ENCODE results near the gene NPTN.

DNA sequence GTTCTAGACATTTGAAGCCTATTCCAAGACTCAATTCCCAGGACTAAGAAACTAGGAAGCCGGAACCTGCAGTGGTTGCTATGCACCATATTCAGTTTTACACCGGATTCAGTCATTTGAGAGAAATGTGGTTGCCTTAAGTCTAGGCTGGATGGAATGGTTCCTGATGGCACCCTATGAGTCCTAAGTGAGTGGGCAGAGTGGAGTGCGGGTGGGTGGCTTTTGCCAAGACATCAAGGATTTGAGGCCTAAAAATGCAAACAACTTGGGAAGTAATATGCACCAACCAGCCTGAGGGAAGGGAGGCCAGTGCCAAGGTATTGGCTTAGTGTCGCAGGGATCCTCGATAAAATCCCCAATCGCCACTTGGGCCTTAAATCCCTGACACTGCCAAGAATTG is 46.8 kb upstream of the NPTN start:
- TF ChIP-seq EZH2 (optimal IDR thresholded peaks at IDR 0.05; ENCODE audit: low read depth, low read length) (no peak), EZH2phosphoT487 (IDR thresholded peaks at IDR 0.05; ENCODE audit: low read length) (no peak)
- TF ChIP-seq, protein P1, sequence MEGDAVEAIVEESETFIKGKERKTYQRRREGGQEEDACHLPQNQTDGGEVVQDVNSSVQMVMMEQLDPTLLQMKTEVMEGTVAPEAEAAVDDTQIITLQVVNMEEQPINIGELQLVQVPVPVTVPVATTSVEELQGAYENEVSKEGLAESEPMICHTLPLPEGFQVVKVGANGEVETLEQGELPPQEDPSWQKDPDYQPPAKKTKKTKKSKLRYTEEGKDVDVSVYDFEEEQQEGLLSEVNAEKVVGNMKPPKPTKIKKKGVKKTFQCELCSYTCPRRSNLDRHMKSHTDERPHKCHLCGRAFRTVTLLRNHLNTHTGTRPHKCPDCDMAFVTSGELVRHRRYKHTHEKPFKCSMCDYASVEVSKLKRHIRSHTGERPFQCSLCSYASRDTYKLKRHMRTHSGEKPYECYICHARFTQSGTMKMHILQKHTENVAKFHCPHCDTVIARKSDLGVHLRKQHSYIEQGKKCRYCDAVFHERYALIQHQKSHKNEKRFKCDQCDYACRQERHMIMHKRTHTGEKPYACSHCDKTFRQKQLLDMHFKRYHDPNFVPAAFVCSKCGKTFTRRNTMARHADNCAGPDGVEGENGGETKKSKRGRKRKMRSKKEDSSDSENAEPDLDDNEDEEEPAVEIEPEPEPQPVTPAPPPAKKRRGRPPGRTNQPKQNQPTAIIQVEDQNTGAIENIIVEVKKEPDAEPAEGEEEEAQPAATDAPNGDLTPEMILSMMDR (IDR thresholded peaks at IDR 0.05; ENCODE audit: low read length), result no peak
